Non-pigmented ciliary epithelial cell (primary cell): ENCODE measurements around the gene ANKRD11.

ENCODE experiments used
- DNase-seq: peaks from one replicate; pipeline ENCODE4 v3.0.0-alpha.2; 2010; ENCODE audit warnings: low read depth

ANKRD11 gene

GRCh38 chr16:89490439-89491237 is at the start of gene ANKRD11:
Gene ANKRD11, minus strand, starts transcription at chr16:89490561. Its CDS starts 173,542 bp downstream, at chr16:89317019.
- DNase-seq = peak; percentile 98

DNA sequence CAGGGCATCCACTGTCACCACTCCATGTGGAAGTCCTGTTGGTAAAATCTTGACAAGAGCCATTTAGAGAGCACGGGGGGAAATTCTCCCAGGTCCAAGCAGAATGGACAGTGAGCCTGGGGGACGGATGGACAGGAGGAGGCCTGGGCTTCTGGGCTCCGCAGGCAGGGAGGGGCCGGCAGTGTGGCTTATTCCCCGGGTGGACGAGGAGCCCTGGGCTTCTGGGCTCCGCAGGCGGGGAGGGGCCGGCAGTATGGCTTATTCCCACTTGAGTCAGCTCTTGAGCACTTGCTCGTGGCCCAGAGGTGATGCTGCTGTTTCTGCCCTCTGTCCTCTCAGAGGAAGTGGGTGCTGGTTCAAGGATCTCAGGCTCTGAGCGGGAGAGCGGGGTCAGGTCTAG is 47.9 kb upstream of the ANKRD11 start:
- no peak for DNase-seq

GRCh38 chr16:89537549-89537925 is 47.2 kb upstream of the ANKRD11 start:
- DNase-seq = no peak

- DNase-seq = no peak
Observed at GRCh38 chr16:89536886-89537548, 46.7 kb upstream of the ANKRD11 start.

DNA sequence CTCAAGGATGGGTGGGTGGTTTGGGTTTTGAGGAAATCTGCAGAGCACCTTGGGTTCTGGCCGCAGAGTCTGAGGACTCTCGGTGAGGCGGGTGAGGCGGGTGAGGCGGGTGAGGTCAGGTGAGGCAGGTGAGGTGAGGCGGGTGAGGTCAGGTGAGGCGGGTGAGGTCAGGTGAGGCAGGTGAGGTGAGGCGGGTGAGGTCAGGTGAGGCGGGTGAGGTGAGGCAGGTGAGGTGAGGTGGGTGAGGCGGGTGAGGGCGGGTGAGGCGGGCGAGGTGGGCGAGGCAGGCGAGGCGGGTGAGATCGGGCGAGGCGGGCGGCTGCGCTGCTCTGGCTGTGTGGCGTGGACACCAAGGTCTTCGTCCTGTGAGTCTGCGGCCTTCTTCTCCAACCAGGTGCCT is 46.0 kb upstream of the ANKRD11 start:
- no peak for DNase-seq

- DNase-seq = no peak
Observed at GRCh38 chr16:89534252-89534756, 43.9 kb upstream of the ANKRD11 start.

DNA sequence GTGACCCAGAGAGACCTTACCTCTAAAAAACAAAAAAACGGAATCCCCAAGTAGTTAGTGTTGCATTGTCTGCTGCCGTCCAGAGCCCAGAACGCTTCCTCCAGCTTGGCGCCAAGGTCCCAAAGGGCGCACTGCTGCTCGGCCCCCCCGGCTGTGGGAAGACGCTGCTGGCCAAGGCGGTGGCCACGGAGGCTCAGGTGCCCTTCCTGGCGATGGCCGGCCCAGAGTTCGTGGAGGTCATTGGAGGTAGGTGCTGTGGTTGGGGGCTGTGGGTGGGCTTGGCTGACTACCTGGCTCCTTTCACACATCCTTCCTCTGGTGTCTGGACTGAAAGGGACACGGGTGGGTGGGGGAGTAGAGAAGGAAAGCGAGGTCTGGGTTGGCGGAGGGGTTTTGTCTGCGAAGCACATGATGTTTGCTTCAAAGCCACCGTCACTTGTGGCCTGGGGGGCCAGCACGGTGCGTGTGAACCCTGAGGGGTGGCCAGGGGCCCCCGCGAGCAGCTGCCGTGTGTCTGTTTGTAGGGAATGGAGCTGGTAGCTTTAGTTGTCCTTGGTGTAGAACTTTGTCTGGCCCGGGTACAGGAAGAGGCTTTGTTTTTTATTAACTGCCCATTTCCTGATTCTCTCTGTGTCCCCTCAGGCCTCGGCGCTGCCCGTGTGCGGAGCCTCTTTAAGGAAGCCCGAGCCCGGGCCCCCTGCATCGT is 41.6 kb upstream of the ANKRD11 start:
- no peak for DNase-seq

DNA sequence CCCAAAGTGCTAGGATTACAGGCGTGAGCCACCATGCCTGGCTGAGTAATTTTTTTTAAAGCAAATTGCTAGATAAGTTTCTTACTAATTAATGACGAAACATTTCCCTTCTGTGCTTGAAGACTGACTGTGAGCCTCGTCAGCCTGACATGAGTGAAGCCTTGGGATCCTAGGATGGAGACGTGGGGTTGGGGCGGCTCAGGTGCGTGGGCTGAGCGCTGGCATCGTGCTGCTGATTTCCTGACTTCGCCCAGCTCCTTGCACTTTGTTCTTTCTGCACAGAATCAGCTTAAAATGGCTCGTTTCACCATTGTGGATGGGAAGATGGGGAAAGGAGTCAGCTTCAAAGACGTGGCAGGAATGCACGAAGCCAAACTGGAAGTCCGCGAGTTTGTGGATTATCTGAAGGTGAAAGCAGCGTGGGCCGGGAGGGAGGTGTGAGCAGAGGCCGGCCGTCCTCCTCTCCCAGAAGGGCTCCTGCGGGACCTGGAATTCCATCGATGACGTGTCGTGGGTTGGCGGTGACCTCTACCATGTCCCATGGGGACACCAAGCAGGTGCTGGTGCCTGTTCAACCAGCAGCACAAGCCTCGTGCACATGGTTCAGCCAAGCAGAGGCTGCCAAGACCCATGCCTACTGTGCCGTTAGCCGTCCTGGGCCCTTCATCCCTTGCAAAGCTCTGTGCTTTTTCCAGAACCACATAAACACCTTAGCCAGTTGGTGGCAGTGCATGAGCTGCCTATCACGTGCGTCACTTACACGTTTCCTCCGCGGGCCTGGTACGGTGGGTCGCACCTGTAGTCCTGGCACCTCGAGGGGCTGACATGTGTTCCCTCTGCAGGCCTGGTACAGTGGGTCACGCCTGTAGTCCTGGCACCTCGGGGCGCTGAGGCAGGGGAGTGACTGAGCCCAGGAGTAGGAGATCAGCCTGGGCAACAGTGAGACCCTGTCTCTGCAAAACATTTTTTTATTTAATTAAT is 40.3 kb upstream of the ANKRD11 start:
- no peak for DNase-seq

DNA sequence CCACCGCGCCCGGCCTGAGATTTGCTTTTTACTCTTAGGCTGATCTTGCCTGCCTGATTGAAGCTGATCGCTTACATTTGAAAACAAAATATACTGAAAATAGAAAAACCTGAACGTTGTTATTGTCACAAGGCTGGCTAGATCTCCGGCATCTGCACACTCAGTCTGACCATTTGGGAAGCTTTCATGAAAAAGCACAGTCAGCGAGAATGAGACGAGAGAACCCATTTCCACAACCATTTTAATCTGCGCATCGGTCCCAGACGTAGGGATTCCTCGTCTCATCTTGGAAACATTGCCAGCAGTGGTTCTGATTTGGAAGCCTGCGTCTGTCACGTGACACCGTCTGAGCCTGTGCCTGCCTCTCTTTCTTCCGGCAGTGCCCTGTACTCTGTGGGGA is 38.7 kb upstream of the ANKRD11 start:
- DNase-seq = no peak

GRCh38 chr16:89525146-89525913 is 35.0 kb upstream of the ANKRD11 start:
- DNase-seq = no peak

DNA sequence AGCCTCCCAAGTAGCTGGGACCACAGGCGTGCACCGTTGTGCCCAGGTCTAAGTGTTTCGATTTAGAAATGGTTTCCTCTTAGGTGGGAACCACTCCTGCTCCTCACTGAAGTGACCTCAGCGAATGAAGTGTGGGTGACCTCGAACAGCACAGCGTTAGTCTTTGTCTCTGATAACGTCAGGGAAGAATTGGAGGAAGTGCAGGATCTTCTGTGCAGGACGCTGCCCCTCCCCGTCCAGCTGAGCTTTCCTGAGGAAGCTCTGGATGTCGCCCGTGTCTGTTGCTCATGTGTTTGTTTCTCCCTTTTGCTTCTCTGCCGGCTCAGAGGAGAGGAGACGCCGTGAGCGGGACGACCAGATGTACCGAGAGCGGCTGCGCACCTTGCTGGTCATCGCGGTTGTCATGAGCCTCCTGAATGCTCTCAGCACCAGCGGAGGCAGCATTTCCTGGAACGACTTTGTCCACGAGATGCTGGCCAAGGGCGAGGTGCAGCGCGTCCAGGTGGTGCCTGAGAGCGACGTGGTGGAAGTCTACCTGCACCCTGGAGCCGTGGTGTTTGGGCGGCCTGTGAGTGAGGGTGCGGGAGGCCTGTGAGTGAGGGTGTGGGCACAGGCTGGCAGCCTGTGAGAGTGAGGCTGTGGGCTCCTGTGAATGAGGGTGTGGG is 33.5 kb upstream of the ANKRD11 start:
- no peak for DNase-seq

DNA sequence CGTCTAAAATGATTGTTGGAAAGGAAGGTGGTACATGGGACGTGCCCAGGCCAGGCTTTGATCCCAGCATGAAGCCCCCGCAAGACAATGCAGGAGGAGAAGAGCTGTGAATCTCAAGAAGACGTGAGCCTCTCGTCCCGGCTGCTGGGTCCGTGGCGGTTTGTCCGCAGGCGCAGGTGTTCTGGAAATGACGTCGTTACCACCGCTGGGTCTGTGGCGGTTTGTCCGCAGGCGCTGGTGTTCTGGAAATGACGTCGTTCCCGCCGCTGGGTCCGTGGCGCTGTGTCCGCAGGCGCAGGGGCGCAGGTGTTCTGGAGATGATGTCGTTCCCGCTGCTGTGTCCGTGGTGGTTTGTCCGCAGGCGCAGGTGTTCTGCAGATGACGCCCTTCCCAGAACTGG is 31.9 kb upstream of the ANKRD11 start:
- no peak for DNase-seq

GRCh38 chr16:89519881-89520280 is 29.5 kb upstream of the ANKRD11 start:
- no peak for DNase-seq

GRCh38 chr16:89517128-89517527 is 26.8 kb upstream of the ANKRD11 start:
- DNase-seq = no peak

DNA sequence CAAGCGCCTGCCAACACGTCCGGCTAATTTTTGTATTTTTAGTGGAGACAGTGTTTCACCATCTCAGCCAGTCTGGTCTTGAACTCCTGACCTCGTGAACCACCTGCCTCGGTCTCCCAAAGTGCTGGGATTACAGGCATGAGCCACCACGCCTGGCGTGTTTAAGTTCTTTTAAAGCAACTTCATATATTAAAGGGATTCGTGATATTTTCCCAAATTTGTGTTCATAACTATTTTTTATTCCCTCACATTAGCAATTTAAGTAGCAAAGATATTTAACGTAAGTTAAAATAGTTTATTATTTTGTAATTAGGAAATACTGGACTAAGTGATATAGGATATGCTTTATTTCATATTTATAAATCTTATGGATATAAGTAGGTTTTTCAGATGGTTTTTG is 22.1 kb upstream of the ANKRD11 start:
- DNase-seq = no peak

- DNase-seq = no peak
Observed at GRCh38 chr16:89511374-89511773, 21.0 kb upstream of the ANKRD11 start.

DNA sequence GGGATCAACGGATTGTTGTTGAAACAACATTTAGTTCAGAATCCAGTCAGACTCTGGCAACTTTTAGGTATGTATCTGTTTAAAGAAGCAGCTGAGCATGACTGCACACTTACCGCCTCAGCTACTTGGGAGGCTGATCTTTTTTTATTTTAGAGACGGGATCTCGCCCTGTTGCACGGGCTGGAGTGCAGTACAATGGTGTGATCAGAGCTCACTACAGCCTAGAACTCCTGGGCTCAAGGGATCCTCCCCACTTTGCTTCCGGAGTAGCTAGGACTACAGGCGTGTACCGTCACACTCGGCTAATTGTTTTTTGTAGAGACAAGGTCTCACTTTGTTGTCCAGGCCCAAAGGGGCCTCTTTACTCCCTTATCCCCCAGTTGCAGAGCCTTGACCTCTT is 20.2 kb upstream of the ANKRD11 start:
- no peak for DNase-seq

DNA sequence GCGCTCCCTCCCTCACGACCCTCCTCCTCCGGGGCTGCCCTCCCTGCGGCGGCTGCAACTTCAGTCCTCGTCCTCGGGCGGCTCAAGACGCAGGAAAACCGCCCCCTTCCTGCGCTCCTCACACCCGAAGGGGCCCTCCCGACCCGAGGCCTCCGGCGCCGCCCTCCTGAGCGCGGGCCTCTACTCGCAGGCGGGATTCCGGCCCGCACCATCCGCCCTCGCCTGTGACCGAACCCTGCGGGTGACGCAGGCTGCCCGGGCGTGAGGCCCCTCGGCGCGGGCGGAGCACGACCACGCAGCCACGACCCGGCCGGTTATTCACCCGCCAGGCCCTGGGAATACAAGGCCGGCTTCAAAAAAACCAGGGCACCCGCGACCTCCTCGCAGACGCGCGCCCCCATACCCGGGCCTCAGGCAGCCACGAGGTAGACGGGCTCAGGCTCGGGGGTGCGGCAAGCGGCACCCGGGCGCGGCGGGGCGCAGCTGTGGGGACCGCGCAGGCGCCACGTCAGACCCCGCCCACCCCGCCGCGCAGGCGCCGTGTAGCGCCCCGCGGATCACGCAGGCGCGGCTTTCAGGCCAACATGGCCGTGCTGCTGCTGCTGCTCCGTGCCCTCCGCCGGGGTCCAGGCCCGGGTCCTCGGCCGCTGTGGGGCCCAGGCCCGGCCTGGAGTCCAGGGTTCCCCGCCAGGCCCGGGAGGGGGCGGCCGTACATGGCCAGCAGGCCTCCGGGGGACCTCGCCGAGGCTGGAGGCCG is 17.7 kb upstream of the ANKRD11 start, which contains the start of gene SPG7:
Gene SPG7 (plus strand): TSS at position 570 of the 757 bp plus-strand sequence. CDS start 15 bp downstream, at position 585.
- DNase-seq = no peak

DNA sequence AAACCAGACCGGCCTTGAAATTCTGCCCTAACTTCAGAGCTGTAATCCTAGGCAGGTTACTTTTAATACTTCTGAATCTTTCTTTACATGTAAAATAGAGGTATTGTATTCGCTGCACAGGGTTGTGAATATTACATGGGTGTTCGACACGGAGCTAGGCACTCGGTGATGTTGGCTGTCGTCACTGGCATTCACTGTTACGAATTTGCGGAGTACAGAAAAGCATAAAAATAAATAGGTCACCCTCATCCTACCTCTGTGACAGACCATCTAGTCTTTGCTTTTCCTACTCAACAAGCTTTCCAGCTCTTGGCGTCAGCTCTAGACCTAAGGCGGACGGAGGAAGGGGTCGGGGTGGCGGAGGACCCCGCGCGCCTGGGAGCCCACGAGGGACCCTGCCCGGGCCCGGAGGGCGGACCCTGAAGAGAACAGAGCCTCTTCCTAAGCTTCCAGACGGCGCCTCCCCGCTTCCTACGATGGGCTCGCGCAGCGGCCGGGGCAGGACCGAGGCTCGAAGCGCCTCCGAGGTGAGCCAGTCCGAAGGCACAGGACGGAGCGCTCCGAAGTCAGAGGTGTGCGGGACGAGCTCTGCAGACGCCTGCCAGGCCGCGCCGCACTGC is 17.0 kb upstream of the ANKRD11 start:
- no peak for DNase-seq
